GF-D8 (cell line): Measurements from ENCODE around the gene RWDD3.

Source experiments
- DNase-seq: peaks from one replicate; lab custom pipeline; 2025; lab: John Stamatoyannopoulos, UW

Gene RWDD3

GRCh38 chr1:95282518-95282895, 48.5 kb downstream of the RWDD3 start:
- DNase-seq, result no peak

GRCh38 chr1:95284420-95284819, 50.4 kb downstream of the RWDD3 start:
- DNase-seq, result no peak

- no peak for DNase-seq
These were observed 52.5 kb downstream of the RWDD3 start for GRCh38 chr1:95286479-95286878.

- DNase-seq, result no peak
These were observed 53.1 kb downstream of the RWDD3 start for GRCh38 chr1:95287081-95287480.

- no peak for DNase-seq
These were observed 53.8 kb downstream of the RWDD3 start for GRCh38 chr1:95287825-95288224.
